ENCODE results near the gene TMPRSS4. TPM values are rescaled to one million over a fixed set of nuclear protein-coding genes. Genes with fewer than 3 reads are reported as not detected.

TMPRSS4 gene
- total and polyA plus RNA-seq, 2 experiments from 2014 or later, result 0.10 to 0.58 TPM

DNA sequence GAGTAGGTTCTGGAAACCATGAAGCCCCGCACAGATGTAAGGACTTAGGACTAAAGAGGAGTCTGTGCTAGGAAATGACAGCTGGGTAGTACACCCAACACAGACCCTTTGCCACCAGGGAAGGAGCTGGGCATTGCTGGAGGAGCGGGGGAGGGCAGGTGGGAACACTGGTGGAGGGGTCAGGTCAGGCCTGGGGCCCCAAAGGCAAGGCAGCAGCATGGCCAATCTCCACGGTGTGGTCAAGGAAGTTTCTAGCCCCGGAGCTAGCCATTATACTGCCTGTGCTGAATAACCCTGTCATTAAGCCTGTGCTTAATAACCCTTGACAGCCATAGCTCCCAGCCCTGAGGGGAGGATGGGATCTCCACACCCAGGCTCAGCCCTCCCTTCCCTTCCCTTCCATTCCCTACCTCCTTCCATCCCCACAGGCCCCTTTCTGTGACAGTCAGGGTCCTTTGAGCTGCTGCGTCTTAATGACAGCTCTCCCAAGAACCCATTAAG, 2.1 kb downstream of the TMPRSS4 start (continued):
- TF ChIP-seq ZNF462 (CRISPR knock-in tag; IDR thresholded peaks at IDR 0.05), result no peak
- no peak for TF ChIP-seq REST (IDR thresholded peaks at IDR 0.05; ENCODE audit: unreplicated experiment)

DNA sequence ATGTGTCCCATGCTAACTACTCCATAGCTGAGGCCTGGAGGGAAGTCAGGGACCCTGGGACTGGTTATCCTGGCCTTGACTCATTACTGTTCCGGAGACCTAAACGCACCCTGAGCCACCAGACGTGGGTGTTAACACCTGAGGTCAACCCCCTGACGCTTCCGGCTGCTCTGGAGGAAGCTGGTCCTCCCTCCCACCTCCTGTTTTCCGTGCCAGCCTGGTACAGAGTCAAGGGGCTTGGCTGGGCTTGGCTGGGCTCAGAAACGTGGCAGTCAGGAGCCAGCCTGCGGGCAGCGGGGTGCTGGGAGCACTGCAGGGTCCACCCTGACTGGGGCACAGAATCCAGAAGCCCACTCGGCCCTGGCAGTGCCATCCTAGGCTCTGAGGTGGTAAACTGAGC, 2.6 kb downstream of the TMPRSS4 start:
- H3K36me3 ChIP-seq (ENCODE audit: insufficient read depth), result no peaks in the 10 kb centered on the region
- TF ChIP-seq EZH2 (IDR thresholded peaks at IDR 0.05; ENCODE audit: low read depth, unreplicated experiment), result no peak
- ATAC-seq (no peak), DNase-seq (ENCODE audit: low spot score) (no peak)
- H3K79me2 ChIP-seq (replicated peaks; ENCODE audit: insufficient read depth), result no peaks in the 10 kb centered on the region
- Mint-ChIP-seq H3K9me3 (no peaks in the 10 kb centered on the region; the same call in 2 of the 3 replicates), H3K4me3 (no peak overlapping the region), H3K27ac (no peak overlapping the region), H3K4me1 (peaks cover 23% of the 10 kb centered on the region), H3K36me3 (ENCODE audit: low read depth) (no peaks in the 10 kb centered on the region), H3K27me3 (ENCODE audit: insufficient read depth, low read depth, poor library complexity) (peaks cover 8% of the 10 kb centered on the region)
- no peaks in the 10 kb centered on the region for H3K9me2 ChIP-seq (ENCODE audit: insufficient read depth)
- H3K4me1 ChIP-seq (ENCODE audit: insufficient read depth), result peaks cover 8% of the 10 kb centered on the region; the same call in 1 of the 2 replicates
- no peaks in the 10 kb centered on the region for H3K27me3 ChIP-seq (ENCODE audit: insufficient read depth)
- no peak overlapping the region for H2AFZ ChIP-seq
- no peak overlapping the region for H3K27ac ChIP-seq (ENCODE audit: low read depth)
- no peaks in the 10 kb centered on the region for H4K20me1 ChIP-seq (replicated peaks; ENCODE audit: insufficient read depth)
- H3K4me3 ChIP-seq, result no peak overlapping the region
- H3K4me2 ChIP-seq, result no peak overlapping the region
- H3F3A ChIP-seq (replicated peaks; ENCODE audit: low read depth), result no peaks in the 10 kb centered on the region
